Cerebellar cortex (tissue), 1 donor: ENCODE measurements around the gene ZNF708.
"Not testable (repeated sequence)": the region's sequence is repeated elsewhere in the genome, so short reads cannot be mapped to it uniquely, and the experiment has no call there.

Experiments used
- DNase-seq: peaks from one replicate; pipeline ENCODE4 v3.0.0-alpha.2; 2015; ENCODE audit warnings: low spot score

ZNF708 gene

GRCh38 chr19:21260164-21260847 is 68.9 kb downstream of the ZNF708 start:
- DNase-seq, result no peak

GRCh38 chr19:21259421-21260124 is 69.6 kb downstream of the ZNF708 start:
- DNase-seq, result not testable (repeated sequence)

DNA sequence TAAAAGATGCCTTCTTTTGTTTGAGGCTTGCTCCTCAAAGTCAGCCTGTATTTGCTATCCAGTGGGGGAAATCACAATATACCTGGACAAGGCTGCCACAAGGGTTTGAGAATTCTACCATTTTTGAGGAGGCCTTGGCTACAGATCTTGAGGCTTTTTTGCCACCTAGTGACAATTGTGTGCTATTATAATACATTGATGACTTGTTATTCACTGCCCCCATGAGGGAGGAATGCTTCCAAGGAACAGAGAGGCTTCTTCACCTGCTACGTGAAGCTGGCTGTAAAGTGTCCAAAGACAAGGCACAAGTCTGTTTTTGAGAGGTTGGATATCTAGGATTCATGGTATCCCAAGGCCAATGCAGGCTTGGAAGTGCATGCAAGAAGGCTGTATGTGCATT is 72.5 kb downstream of the ZNF708 start:
- peak; percentile 28 for DNase-seq
